Stimulated activated naive B cell treated with anti-CD40 and anti-IgM and Interleukin-4, amounts not matched to agents 10 μg/mL and 1 μg/mL and 100 μg/mL, for 72 hours (primary cell): ENCODE measurements around the gene IL1R2.

Experiments
- ATAC-seq, 2 donors: fragments of 150-1000 bp; cut with Tn5 transposase; replicated peaks; 2 replicates each; pipeline ENCODE4 v1.10.0; 2021; ENCODE audit warnings: moderate library complexity in 1 of 2
- DNase-seq: peaks from one replicate; pipeline ENCODE4 v3.0.0; 2021
- H3K27ac Mint-ChIP-seq: one replicate; pipeline ENCODE4 v1.8.0; 2022; ENCODE audit warnings: mild to moderate bottlenecking, mixed read lengths
- H3K27me3 Mint-ChIP-seq, 2 donors: one replicate each; pipeline ENCODE4 v1.8.0; 2022; ENCODE audit warnings: mixed read lengths in 2 of 2
- H3K36me3 Mint-ChIP-seq, 2 donors: one replicate each; pipeline ENCODE4 v1.8.0; 2022; ENCODE audit warnings: mixed read lengths in 2 of 2, mild to moderate bottlenecking in 1 of 2
- H3K4me1 Mint-ChIP-seq, 2 donors: one replicate each; pipeline ENCODE4 v1.8.0; 2022; ENCODE audit warnings: mixed read lengths in 2 of 2, mild to moderate bottlenecking in 1 of 2
- H3K4me3 Mint-ChIP-seq, 2 donors: one replicate each; pipeline ENCODE4 v1.8.0; 2022; ENCODE audit warnings: mild to moderate bottlenecking in 2 of 2, mixed read lengths in 2 of 2, moderate library complexity in 1 of 2
- H3K9me3 Mint-ChIP-seq, 2 donors: one replicate each; pipeline ENCODE4 v1.8.0; 2022; ENCODE audit warnings: mixed read lengths in 2 of 2, mild to moderate bottlenecking in 1 of 2

IL1R2 gene

DNA sequence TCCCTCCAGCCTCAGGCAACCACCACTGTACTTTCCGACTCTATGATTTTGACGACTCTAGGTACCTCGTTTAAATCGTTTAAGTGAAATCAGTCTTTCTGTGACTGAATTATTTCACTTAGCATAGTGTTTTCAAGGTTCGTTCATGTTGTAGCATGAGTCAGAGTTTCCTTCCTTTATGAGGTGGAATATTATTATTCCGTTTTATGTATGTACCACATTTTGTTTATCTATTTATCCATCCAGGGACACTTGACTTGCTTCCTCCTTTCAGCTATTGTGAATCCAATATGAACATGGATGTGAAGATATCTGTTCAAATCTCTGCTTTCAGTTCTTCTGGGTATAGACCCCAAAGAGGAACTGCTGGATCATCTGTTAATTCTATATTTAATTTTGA is 19.1 kb downstream of the IL1R2 start:
- H3K9me3 Mint-ChIP-seq: peaks cover 0 to 6% of the 10 kb centered on the region in 2 donors
- peak overlapping the region in 1 of 2 donors; percentile 3 for H3K4me3 Mint-ChIP-seq
- H3K27ac Mint-ChIP-seq: no peak overlapping the region
- H3K4me1 Mint-ChIP-seq: peaks cover 15 to 43% of the 10 kb centered on the region in 2 donors
- H3K36me3 Mint-ChIP-seq: peaks cover 0 to 3% of the 10 kb centered on the region in 2 donors
- H3K27me3 Mint-ChIP-seq: peaks cover 0 to 12% of the 10 kb centered on the region in 2 donors
- peak; percentile 44 to 48 for ATAC-seq
- DNase-seq: no peak

DNA sequence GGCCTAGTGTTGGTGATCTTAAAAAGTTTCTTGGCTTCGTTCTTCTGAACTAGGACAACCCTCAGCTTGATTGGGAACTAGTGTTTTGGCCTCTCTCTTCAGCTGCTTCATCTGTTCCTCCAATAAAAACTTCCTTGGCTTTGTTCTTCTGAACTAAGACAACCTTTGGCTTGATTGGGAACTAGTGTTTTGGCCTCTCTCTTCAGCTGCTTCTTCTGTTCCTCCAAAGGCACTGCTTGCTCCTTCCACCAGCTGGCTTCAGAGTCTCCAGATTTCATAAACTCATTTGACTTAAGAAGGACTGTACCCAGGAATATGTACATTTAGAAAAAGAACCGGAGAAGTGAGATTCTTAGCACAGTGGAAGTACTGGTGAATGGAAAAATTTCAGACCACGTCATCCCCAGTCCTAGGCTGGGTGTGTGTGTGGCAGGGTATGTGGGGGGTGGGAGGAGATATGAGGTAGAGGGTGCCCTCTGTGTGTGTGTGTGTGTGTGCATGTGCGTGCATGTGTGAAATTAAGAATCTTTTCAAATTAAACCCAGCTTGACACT is 20.4 kb downstream of the IL1R2 start:
- no peak overlapping the region for H3K4me3 Mint-ChIP-seq
- peaks cover 14 to 43% of the 10 kb centered on the region in 2 donors for H3K4me1 Mint-ChIP-seq
- DNase-seq (no peak), ATAC-seq (no peak)
- H3K9me3 Mint-ChIP-seq: peaks cover 0 to 6% of the 10 kb centered on the region in 2 donors
- H3K36me3 Mint-ChIP-seq: peaks cover 0 to 3% of the 10 kb centered on the region in 2 donors
- H3K27me3 Mint-ChIP-seq: peaks cover 0 to 5% of the 10 kb centered on the region in 2 donors
- no peak overlapping the region for H3K27ac Mint-ChIP-seq

GRCh38 chr2:102013206-102014040 is 21.7 kb downstream of the IL1R2 start:
- peak; percentile 54 to 65 for ATAC-seq
- DNase-seq: no peak
- peak overlapping the region; percentile 14 for H3K27ac Mint-ChIP-seq
- no peaks in the 10 kb centered on the region for H3K27me3 Mint-ChIP-seq
- H3K4me3 Mint-ChIP-seq: no peak overlapping the region
- peaks cover 14 to 43% of the 10 kb centered on the region in 2 donors for H3K4me1 Mint-ChIP-seq
- peaks cover 0 to 6% of the 10 kb centered on the region in 2 donors for H3K9me3 Mint-ChIP-seq
- peaks cover 0 to 3% of the 10 kb centered on the region in 2 donors for H3K36me3 Mint-ChIP-seq

DNA sequence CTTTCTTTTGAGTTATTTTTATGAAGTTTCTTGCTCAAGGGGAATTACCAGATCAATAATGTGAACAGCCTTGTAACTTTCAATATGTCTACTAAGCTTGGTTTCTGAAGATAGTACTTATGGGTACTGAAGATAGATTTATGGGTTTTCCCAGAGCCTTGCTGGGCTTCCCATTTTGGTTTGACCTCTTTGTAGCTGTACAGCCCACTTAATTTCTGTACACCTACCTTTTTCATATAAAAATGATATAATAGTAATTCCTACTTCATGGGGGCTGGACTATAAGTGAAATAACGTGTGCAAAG is 22.2 kb downstream of the IL1R2 start:
- DNase-seq (no peak), ATAC-seq (peak; percentile 67 to 75)
- no peak overlapping the region for H3K4me3 Mint-ChIP-seq
- peaks cover 14 to 43% of the 10 kb centered on the region in 2 donors for H3K4me1 Mint-ChIP-seq
- H3K27ac Mint-ChIP-seq: peak overlapping the region; percentile 14
- peaks cover 0 to 6% of the 10 kb centered on the region in 2 donors for H3K9me3 Mint-ChIP-seq
- H3K36me3 Mint-ChIP-seq: peaks cover 0 to 3% of the 10 kb centered on the region in 2 donors
- no peaks in the 10 kb centered on the region for H3K27me3 Mint-ChIP-seq

GRCh38 chr2:102015399-102015798 is 23.6 kb downstream of the IL1R2 start:
- peaks cover 0 to 3% of the 10 kb centered on the region in 2 donors for H3K36me3 Mint-ChIP-seq
- peaks cover 16 to 39% of the 10 kb centered on the region in 2 donors for H3K4me1 Mint-ChIP-seq
- DNase-seq (no peak), ATAC-seq (no peak)
- H3K27me3 Mint-ChIP-seq: peaks cover 2 to 9% of the 10 kb centered on the region in 2 donors
- peaks cover 0 to 6% of the 10 kb centered on the region in 2 donors for H3K9me3 Mint-ChIP-seq
- no peak overlapping the region for H3K27ac Mint-ChIP-seq
- no peak overlapping the region for H3K4me3 Mint-ChIP-seq

- H3K4me1 Mint-ChIP-seq: peaks cover 15 to 35% of the 10 kb centered on the region in 2 donors
- peaks cover 0 to 3% of the 10 kb centered on the region in 2 donors for H3K36me3 Mint-ChIP-seq
- H3K4me3 Mint-ChIP-seq: no peak overlapping the region
- peaks cover 6 to 12% of the 10 kb centered on the region in 2 donors for H3K27me3 Mint-ChIP-seq
- no peak for ATAC-seq
- no peak for DNase-seq
- peaks cover 0 to 5% of the 10 kb centered on the region in 2 donors for H3K9me3 Mint-ChIP-seq
- no peak overlapping the region for H3K27ac Mint-ChIP-seq
Measured at GRCh38 chr2:102016399-102016955, 24.7 kb downstream of the IL1R2 start.

GRCh38 chr2:102018823-102019445 is 27.2 kb downstream of the IL1R2 start:
- Mint-ChIP-seq H3K9me3 (no peaks in the 10 kb centered on the region), H3K27me3 (peaks cover 6 to 12% of the 10 kb centered on the region in 2 donors), H3K4me3 (no peak overlapping the region), H3K36me3 (no peaks in the 10 kb centered on the region), H3K4me1 (peaks cover 7 to 21% of the 10 kb centered on the region in 2 donors), H3K27ac (no peak overlapping the region)
- ATAC-seq (no peak), DNase-seq (no peak)

DNA sequence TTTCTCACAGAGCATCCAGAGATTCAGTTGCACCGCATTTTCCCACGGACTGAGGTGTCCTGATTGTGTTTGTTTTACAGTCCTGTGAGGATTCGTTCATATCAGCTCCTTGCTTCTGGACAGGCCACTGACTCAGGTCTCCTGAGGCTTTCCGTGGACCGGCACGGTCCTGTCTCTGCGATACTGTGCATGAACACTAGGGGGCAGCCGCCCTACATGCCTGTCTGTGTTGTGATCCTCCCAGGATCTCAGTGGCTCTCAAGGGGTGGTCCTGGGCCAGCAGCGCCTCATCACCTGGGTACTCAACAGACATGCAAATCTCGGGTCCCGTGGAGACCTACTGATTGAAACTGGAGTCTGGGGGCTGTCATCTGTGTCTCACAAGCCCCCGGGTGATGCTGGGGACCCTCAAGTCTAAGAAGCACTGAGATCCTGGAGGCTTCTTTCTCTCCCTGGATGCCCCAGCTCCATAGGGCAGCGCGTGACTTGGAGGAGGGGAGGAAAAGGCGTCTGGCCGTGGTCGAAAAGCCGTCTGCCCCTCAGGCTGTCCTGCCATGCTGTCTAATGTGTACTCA is 28.9 kb downstream of the IL1R2 start:
- Mint-ChIP-seq H3K9me3 (no peaks in the 10 kb centered on the region), H3K27me3 (peaks cover 6 to 12% of the 10 kb centered on the region in 2 donors), H3K4me1 (peaks cover 9 to 32% of the 10 kb centered on the region in 2 donors), H3K36me3 (no peaks in the 10 kb centered on the region), H3K4me3 (no peak overlapping the region), H3K27ac (peak overlapping the region; percentile 77)
- peak; percentile 73 for DNase-seq
- ATAC-seq: peak; percentile 79 to 83

DNA sequence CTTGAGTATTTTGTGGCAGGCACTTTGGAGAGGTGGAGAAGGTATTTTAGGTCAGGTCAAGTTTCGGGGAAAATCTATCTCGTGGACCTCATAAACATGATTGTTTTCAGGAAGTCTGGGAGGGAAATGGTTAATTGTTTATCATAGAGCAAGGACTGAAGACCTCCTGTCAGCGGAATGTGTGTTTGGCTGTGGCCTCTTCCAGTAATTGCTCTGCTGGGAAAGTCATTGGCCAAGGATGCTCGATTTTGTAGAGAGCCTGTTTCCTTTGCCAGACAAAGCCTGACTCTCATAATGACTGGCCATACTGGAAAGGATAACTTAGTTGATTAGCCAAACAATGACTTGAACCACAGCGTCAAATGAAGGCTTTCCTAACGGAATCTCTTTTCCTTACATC is 30.0 kb downstream of the IL1R2 start:
- Mint-ChIP-seq H3K27ac (no peak overlapping the region), H3K4me3 (no peak overlapping the region), H3K36me3 (no peaks in the 10 kb centered on the region), H3K9me3 (no peaks in the 10 kb centered on the region), H3K4me1 (peaks cover 13 to 43% of the 10 kb centered on the region in 2 donors), H3K27me3 (peaks cover 6 to 12% of the 10 kb centered on the region in 2 donors)
- DNase-seq: no peak
- no peak for ATAC-seq

DNA sequence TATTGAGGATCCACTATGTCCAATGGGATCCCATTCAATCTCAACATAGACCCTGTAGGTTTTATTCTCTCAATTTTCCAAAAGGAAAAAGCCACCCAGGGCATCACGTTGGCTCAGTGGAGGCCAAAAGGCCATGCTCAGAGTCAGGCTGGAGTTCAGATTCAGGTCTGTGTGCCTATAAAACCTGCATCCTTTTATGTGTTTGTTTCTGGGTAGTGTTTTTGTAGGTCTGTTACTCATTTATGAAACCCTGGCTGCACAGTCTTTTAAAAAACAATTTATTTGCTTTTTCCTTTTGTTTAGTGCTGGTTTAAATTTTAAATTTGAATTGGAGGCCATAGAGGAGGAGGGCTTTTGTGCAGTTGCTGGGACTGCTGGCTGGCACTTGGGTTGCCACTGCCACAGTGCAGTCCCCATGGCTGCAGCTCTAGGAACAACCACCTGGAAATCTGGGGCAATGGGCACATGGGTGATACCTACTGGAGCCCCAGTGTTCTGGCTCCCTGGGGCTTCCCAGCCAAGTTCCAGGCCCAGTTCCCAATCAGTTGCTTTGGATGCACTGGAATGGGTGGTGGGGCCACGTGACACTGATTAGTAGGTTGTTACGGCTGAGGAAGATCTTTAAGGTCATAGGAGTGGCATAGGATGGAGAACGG is 31.3 kb downstream of the IL1R2 start:
- peak overlapping the region; percentile 31 for H3K27ac Mint-ChIP-seq
- H3K27me3 Mint-ChIP-seq: peaks cover 6 to 12% of the 10 kb centered on the region in 2 donors
- H3K36me3 Mint-ChIP-seq: no peaks in the 10 kb centered on the region
- DNase-seq (no peak), ATAC-seq (no peak)
- H3K4me3 Mint-ChIP-seq: no peak overlapping the region
- H3K9me3 Mint-ChIP-seq: no peaks in the 10 kb centered on the region
- peaks cover 22 to 55% of the 10 kb centered on the region in 2 donors for H3K4me1 Mint-ChIP-seq

GRCh38 chr2:102024410-102024809 is 32.6 kb downstream of the IL1R2 start:
- H3K4me1 Mint-ChIP-seq: peaks cover 33 to 69% of the 10 kb centered on the region in 2 donors
- DNase-seq (no peak), ATAC-seq (no peak)
- H3K27ac Mint-ChIP-seq: no peak overlapping the region
- no peaks in the 10 kb centered on the region for H3K9me3 Mint-ChIP-seq
- H3K4me3 Mint-ChIP-seq: peak overlapping the region in 1 of 2 donors; percentile 22
- peaks cover 6 to 9% of the 10 kb centered on the region in 2 donors for H3K27me3 Mint-ChIP-seq
- H3K36me3 Mint-ChIP-seq: no peaks in the 10 kb centered on the region

DNA sequence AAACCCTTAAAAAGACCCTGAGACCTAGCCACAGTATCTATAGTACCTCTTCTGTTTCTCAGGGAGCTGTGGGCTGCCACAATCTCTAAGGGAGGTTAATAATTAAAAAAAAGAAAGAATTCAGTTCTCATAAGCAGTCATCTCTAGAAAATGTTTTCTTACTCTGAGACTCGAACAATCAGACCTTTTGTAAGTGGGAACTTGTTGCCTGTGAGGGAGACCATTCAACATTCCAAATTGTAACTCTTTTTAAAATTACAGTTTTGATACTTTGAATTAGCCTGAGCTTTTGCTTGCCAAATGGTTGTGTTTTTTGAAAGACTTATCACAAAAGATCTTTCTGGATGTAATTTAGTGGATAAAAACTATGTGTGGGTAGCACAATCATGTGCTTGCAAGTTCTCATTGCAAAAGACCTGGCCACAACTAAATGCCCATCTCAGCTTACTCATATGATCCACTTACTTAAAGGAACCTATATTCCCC is 33.3 kb downstream of the IL1R2 start:
- ATAC-seq: peak; percentile 70 to 74
- H3K27ac Mint-ChIP-seq: peak overlapping the region; percentile 71
- H3K27me3 Mint-ChIP-seq: peaks cover 3 to 6% of the 10 kb centered on the region in 2 donors

GRCh38 chr2:102025583-102026267 is 34.0 kb downstream of the IL1R2 start:
- H3K9me3 Mint-ChIP-seq: peaks cover 0 to 1% of the 10 kb centered on the region in 2 donors
- peak overlapping the region in 1 of 2 donors; percentile 51 for H3K4me3 Mint-ChIP-seq
- peak; percentile 70 to 73 for ATAC-seq
- H3K27me3 Mint-ChIP-seq: peaks cover 0 to 1% of the 10 kb centered on the region in 2 donors
- peaks cover 28 to 64% of the 10 kb centered on the region in 2 donors for H3K4me1 Mint-ChIP-seq
- H3K36me3 Mint-ChIP-seq: no peaks in the 10 kb centered on the region
- peak overlapping the region; percentile 71 for H3K27ac Mint-ChIP-seq
- DNase-seq: no peak

More for the DNA sequence above, 33.3 kb downstream of the IL1R2 start:
- Mint-ChIP-seq H3K36me3 (no peaks in the 10 kb centered on the region), H3K4me3 (peak overlapping the region in 1 of 2 donors; percentile 51), H3K9me3 (peaks cover 0 to 1% of the 10 kb centered on the region in 2 donors), H3K4me1 (peaks cover 33 to 69% of the 10 kb centered on the region in 2 donors)
- no peak for DNase-seq
